Endodermal cell (in vitro differentiated cells): ENCODE measurements around the gene PAK1IP1. TPM values are rescaled to one million over a fixed set of nuclear protein-coding genes. Genes with fewer than 3 reads are reported as not detected.
"Not testable (repeated sequence)": the region's sequence is repeated elsewhere in the genome, so short reads cannot be mapped to it uniquely, and the experiment has no call there.

Experiments used
- DNase-seq: peaks from one replicate; pipeline ENCODE4 v3.0.0-alpha.2; 2017
- H3K27ac ChIP-seq: 2 replicates; pipeline ENCODE4 v1.5.1; 2013; ENCODE audit warnings: mild to moderate bottlenecking, low read depth, low read length, moderate library complexity
- H3K27me3 ChIP-seq: 2 replicates; pipeline ENCODE4 v1.6.1; 2013; ENCODE audit warnings: mild to moderate bottlenecking, low read length, moderate library complexity; ENCODE audit not compliant: insufficient read depth, control insufficient read depth, poor library complexity, severe bottlenecking
- H3K36me3 ChIP-seq: 2 replicates; pipeline ENCODE4 v1.7.0; 2013; ENCODE audit warnings: mild to moderate bottlenecking, low read length, moderate library complexity; ENCODE audit not compliant: control insufficient read depth, insufficient read depth
- H3K4me1 ChIP-seq: one replicate; pipeline ENCODE4 v1.7.0; 2013; ENCODE audit warnings: low read length; ENCODE audit not compliant: control insufficient read depth, insufficient read depth
- H3K4me3 ChIP-seq: 2 replicates; pipeline ENCODE4 v1.5.1; 2013; ENCODE audit warnings: mild to moderate bottlenecking, low read length, moderate library complexity
- H3K9ac ChIP-seq: 2 replicates; pipeline ENCODE4 v1.6.1; 2013; ENCODE audit warnings: mild to moderate bottlenecking, low read length, moderate library complexity; ENCODE audit not compliant: poor library complexity, severe bottlenecking; ENCODE audit errors: extremely low read depth
- H3K9me3 ChIP-seq: 2 replicates; pipeline ENCODE4 v1.6.1; 2013; ENCODE audit warnings: mild to moderate bottlenecking, low read length, moderate library complexity; ENCODE audit not compliant: control insufficient read depth
- H3K27ac Mint-ChIP-seq: 2 replicates; pipeline ENCODE4 v1.8.0; 2020; ENCODE audit warnings: mixed read lengths
- H3K27me3 Mint-ChIP-seq: 2 replicates; pipeline ENCODE4 v1.8.0; 2021; ENCODE audit warnings: mild to moderate bottlenecking, mixed read lengths; ENCODE audit not compliant: insufficient read depth
- H3K36me3 Mint-ChIP-seq: 2 replicates; pipeline ENCODE4 v1.8.0; 2020; ENCODE audit warnings: low read depth, mixed read lengths
- H3K4me1 Mint-ChIP-seq: 2 replicates; pipeline ENCODE4 v1.8.0; 2020; ENCODE audit warnings: mixed read lengths
- H3K4me3 Mint-ChIP-seq: 2 replicates; pipeline ENCODE4 v1.8.0; 2020; ENCODE audit warnings: mild to moderate bottlenecking, moderate library complexity, mixed read lengths
- H3K9me3 Mint-ChIP-seq: 2 replicates; pipeline ENCODE4 v1.8.0; 2020; ENCODE audit warnings: mild to moderate bottlenecking, mixed read lengths
- CTCF ChIP-seq: fragments of 200-600 bp; sonication (generic); conservative IDR thresholded peaks from 2 replicates; pipeline ENCODE4 v1.5.0; 2021; ENCODE audit warnings: antibody characterized with exemption, mild to moderate bottlenecking
- WGBS, 2 experiments: methylation state at CpG; one replicate each; pipeline versions ENCODE4 v1.1.5 to v1.1.7; 2013; ENCODE audit warnings: missing lambda C conversion rate in 2 of 2, mixed read lengths in 1 of 2; ENCODE audit not compliant: insufficient coverage in 1 of 2, insufficient read length in 1 of 2; 5-methylcytosine and 5-hydroxymethylcytosine counted together
- total RNA-seq, 2 donors: library from RNA; stranded (reverse); fragmentation: NEBNext Ultra II Directional in 1 of 2; extraction: Animal tissue kit (Norgen Biotek cat#: 25700) in 1 of 2; gene quantifications; 2 replicates in 1 of 2; 3 replicates in 1 of 2; pipeline ENCODE4 v1.2.1, GENCODE V29; 2021

Gene PAK1IP1
- total RNA-seq, 2 donors from 2014 or later: 15.3 to 16.8 TPM

- no peaks in the 10 kb centered on the region for H3K4me1 Mint-ChIP-seq
- WGBS, 2 experiments: 88 to 95% methylated on average over 19 to 24 of the region's 24 CpGs
- no peak for DNase-seq
- H3K36me3 Mint-ChIP-seq: no peaks in the 10 kb centered on the region
- Histone ChIP-seq H3K9ac (no peak overlapping the region), H3K27ac (no peak overlapping the region), H3K36me3 (no peaks in the 10 kb centered on the region), H3K9me3 (no peaks in the 10 kb centered on the region), H3K4me3 (no peak overlapping the region), H3K27me3 (no peaks in the 10 kb centered on the region), H3K4me1 (no peaks in the 10 kb centered on the region)
- H3K4me3 Mint-ChIP-seq: peak overlapping the region; percentile 53
- peaks cover 3% of the 10 kb centered on the region for H3K9me3 Mint-ChIP-seq
- no peak overlapping the region for H3K27ac Mint-ChIP-seq
- peaks cover 14% of the 10 kb centered on the region for H3K27me3 Mint-ChIP-seq
- TF ChIP-seq CTCF: no peak
These were observed 35.7 kb upstream of the PAK1IP1 start for GRCh38 chr6:10658910-10659698.

- Histone ChIP-seq H3K27ac (no peak overlapping the region), H3K4me3 (no peak overlapping the region), H3K4me1 (no peaks in the 10 kb centered on the region), H3K9me3 (no peaks in the 10 kb centered on the region), H3K27me3 (no peaks in the 10 kb centered on the region), H3K9ac (no peak overlapping the region), H3K36me3 (no peaks in the 10 kb centered on the region)
- H3K27me3 Mint-ChIP-seq: peaks cover 15% of the 10 kb centered on the region
- H3K27ac Mint-ChIP-seq: no peak overlapping the region
- H3K9me3 Mint-ChIP-seq: peaks cover 5% of the 10 kb centered on the region
- 92 to 99% methylated on average over 14 to 48 of the region's 48 CpGs for WGBS, 2 experiments
- TF ChIP-seq CTCF: no peak
- peak; percentile 86 for DNase-seq
- peak overlapping the region; percentile 53 for H3K4me3 Mint-ChIP-seq
- no peaks in the 10 kb centered on the region for H3K4me1 Mint-ChIP-seq
- peaks cover 3% of the 10 kb centered on the region for H3K36me3 Mint-ChIP-seq
These were observed 34.9 kb upstream of the PAK1IP1 start for GRCh38 chr6:10659699-10660348.

- not testable (repeated sequence) for H3K9me3 Mint-ChIP-seq, H3K27ac Mint-ChIP-seq, H3K4me3 ChIP-seq, H3K27ac ChIP-seq, H3K36me3 ChIP-seq, DNase-seq, H3K4me1 Mint-ChIP-seq, H3K9me3 ChIP-seq, H3K27me3 ChIP-seq, H3K4me1 ChIP-seq, H3K36me3 Mint-ChIP-seq, H3K9ac ChIP-seq
- WGBS, 2 experiments: 94 to 96% methylated on average over 7 to 11 of the region's 11 CpGs
- Mint-ChIP-seq H3K27me3 (peaks cover 15% of the 10 kb centered on the region), H3K4me3 (peak overlapping the region; percentile 53)
These were observed 34.2 kb upstream of the PAK1IP1 start for GRCh38 chr6:10660431-10661191.
